OCI-LY1 (cell line): ENCODE results near the gene DNMT3A.
"Not testable (repeated sequence)": the region's sequence is repeated elsewhere in the genome, so short reads cannot be mapped to it uniquely, and the experiment has no call there.

ENCODE experiments used
- H2AFZ ChIP-seq: fragments of 200-600 bp; sonication (generic), shearing (Covaris generic); 2 replicates; pipeline ENCODE4 v1.6.0; 2014; ENCODE audit warnings: antibody characterized with exemption, mild to moderate bottlenecking, low read length
- H3F3A ChIP-seq: fragments of 200-600 bp; sonication (generic), shearing (Covaris generic); 2 replicates; pipeline ENCODE4 v1.6.0; 2014; ENCODE audit warnings: mild to moderate bottlenecking, antibody characterized with exemption, low read length, moderate library complexity; ENCODE audit not compliant: insufficient read depth
- H3K27ac ChIP-seq: fragments of 200-600 bp; sonication (generic); 2 replicates; pipeline ENCODE4 v1.5.1; 2014; ENCODE audit warnings: low read length, mixed run types, mild to moderate bottlenecking, low read depth; ENCODE audit not compliant: poor library complexity, severe bottlenecking
- H3K27me3 ChIP-seq: fragments of 200-600 bp; sonication (generic); 2 replicates; pipeline ENCODE4 v1.6.0; 2014; ENCODE audit warnings: antibody characterized with exemption, mild to moderate bottlenecking, low read length, moderate library complexity; ENCODE audit not compliant: insufficient read depth
- H3K36me3 ChIP-seq: fragments of 200-600 bp; sonication (generic); 2 replicates; pipeline ENCODE4 v1.6.1; 2014; ENCODE audit warnings: mild to moderate bottlenecking, antibody characterized with exemption, low read length, moderate library complexity, mixed read lengths; ENCODE audit not compliant: insufficient read depth
- H3K4me1 ChIP-seq: fragments of 200-600 bp; sonication (generic); 2 replicates; pipeline ENCODE4 v1.5.1; 2014; ENCODE audit warnings: mild to moderate bottlenecking, low read length, moderate library complexity; ENCODE audit not compliant: insufficient read depth, severe bottlenecking
- H3K4me2 ChIP-seq: fragments of 200-600 bp; sonication (generic), shearing (Covaris generic); 2 replicates; pipeline ENCODE4 v1.6.1; 2014; ENCODE audit warnings: low read length
- H3K4me3 ChIP-seq: fragments of 200-600 bp; sonication (generic); 2 replicates; pipeline ENCODE4 v1.5.1; 2014; ENCODE audit warnings: low read length, low read depth, mild to moderate bottlenecking, mixed read lengths; ENCODE audit not compliant: poor library complexity, severe bottlenecking
- H3K79me2 ChIP-seq: fragments of 200-600 bp; shearing (Covaris generic); 2 replicates; pipeline ENCODE4 v1.6.1; 2016; ENCODE audit warnings: mixed run types, low read length, mixed read lengths; ENCODE audit not compliant: insufficient read depth
- H3K9ac ChIP-seq: fragments of 200-600 bp; sonication (generic), shearing (Covaris generic); 2 replicates; pipeline ENCODE4 v1.6.1; 2014; ENCODE audit warnings: mild to moderate bottlenecking, low read length, mixed read lengths
- H3K9me2 ChIP-seq: fragments of 200-600 bp; sonication (generic), shearing (Covaris generic); 2 replicates; pipeline ENCODE4 v1.6.1; 2014; ENCODE audit warnings: low read depth, mild to moderate bottlenecking, low read length, mixed read lengths
- H3K9me3 ChIP-seq: fragments of 200-600 bp; shearing (Covaris generic); 2 replicates; pipeline ENCODE4 v1.6.1; 2014; ENCODE audit warnings: low read length, mixed read lengths
- H4K20me1 ChIP-seq: fragments of 200-600 bp; sonication (generic), shearing (Covaris generic); 2 replicates; pipeline ENCODE4 v1.6.0; 2016; ENCODE audit warnings: mild to moderate bottlenecking, low read length; ENCODE audit not compliant: insufficient read depth
- EZH2 ChIP-seq: fragments of 200-600 bp; sonication (generic), shearing (Covaris generic); IDR thresholded peaks from 2 replicates; pipeline ENCODE4 v1.8.0; 2017; ENCODE audit warnings: borderline replicate concordance, mixed run types, mild to moderate bottlenecking, antibody characterized with exemption, low read length, moderate library complexity, mixed read lengths
- TF ChIP-seq, protein P1 (sequence below): fragments of 200-600 bp; sonication (generic), shearing (Covaris generic); IDR thresholded peaks from 2 replicates; pipeline ENCODE4 v1.5.1; 2017; ENCODE audit warnings: mild to moderate bottlenecking, antibody characterized with exemption, low read length, moderate library complexity, mixed read lengths

The DNMT3A gene

DNA sequence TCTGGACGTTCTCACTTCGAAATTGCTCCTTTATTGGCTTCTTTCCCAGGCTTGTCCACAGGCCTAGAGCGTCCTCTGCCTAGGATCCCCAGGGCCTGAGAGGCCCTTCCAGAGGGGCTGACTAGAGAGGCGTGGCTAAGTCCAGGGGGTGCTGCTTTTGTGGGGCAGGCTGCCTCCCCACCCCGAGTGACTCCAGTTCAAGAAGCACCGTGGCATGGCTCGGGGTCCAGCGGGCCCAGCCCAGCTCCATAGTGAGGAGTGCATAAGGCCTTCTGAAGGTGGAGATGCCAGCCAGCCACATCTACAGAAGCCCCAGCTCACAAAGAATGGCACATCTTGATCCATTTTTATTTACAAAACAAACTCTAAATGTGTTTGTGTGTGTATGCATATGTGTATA is 128.5 kb downstream of the DNMT3A start:
- H3K9me2 ChIP-seq, result no peaks in the 10 kb centered on the region
- H3K4me3 ChIP-seq, result no peak overlapping the region
- no peak overlapping the region for H3K27ac ChIP-seq
- TF ChIP-seq, protein P1, sequence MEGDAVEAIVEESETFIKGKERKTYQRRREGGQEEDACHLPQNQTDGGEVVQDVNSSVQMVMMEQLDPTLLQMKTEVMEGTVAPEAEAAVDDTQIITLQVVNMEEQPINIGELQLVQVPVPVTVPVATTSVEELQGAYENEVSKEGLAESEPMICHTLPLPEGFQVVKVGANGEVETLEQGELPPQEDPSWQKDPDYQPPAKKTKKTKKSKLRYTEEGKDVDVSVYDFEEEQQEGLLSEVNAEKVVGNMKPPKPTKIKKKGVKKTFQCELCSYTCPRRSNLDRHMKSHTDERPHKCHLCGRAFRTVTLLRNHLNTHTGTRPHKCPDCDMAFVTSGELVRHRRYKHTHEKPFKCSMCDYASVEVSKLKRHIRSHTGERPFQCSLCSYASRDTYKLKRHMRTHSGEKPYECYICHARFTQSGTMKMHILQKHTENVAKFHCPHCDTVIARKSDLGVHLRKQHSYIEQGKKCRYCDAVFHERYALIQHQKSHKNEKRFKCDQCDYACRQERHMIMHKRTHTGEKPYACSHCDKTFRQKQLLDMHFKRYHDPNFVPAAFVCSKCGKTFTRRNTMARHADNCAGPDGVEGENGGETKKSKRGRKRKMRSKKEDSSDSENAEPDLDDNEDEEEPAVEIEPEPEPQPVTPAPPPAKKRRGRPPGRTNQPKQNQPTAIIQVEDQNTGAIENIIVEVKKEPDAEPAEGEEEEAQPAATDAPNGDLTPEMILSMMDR, result no peak
- TF ChIP-seq EZH2, result no peak
- peaks cover 6% of the 10 kb centered on the region for H3K4me1 ChIP-seq
- no peaks in the 10 kb centered on the region for H4K20me1 ChIP-seq
- H3K9ac ChIP-seq, result no peak overlapping the region
- no peaks in the 10 kb centered on the region for H3K79me2 ChIP-seq
- H3K9me3 ChIP-seq, result no peaks in the 10 kb centered on the region
- no peaks in the 10 kb centered on the region for H3F3A ChIP-seq
- no peak overlapping the region for H3K4me2 ChIP-seq
- H3K36me3 ChIP-seq, result no peaks in the 10 kb centered on the region
- H2AFZ ChIP-seq, result no peak overlapping the region
- peaks cover 15% of the 10 kb centered on the region; the same call in 1 of the 2 replicates for H3K27me3 ChIP-seq

DNA sequence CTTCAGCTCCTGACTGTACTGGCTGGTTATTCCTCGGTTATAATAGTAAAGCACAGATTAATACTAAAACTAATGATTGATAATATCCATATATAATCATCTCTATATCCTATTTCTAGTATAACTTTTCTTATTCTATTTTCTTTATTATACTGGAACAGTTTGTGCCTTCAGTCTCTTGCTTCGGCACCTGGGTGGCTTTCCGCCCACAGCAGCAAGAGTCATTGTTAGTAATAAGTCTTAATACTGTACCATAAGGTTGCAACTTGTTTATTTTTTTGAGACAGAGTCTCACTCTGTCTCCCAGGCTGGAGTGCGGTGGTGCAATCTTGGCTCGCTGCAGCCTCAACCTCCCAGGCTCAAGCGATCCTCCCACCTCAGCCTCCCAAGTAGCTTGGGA is 130.8 kb downstream of the DNMT3A start:
- not testable (repeated sequence) for H3K9me2 ChIP-seq, H3K4me3 ChIP-seq, H3K36me3 ChIP-seq, H3K79me2 ChIP-seq, H3K4me2 ChIP-seq, H3K9me3 ChIP-seq, H3K27ac ChIP-seq, H3F3A ChIP-seq, H4K20me1 ChIP-seq, H2AFZ ChIP-seq, H3K9ac ChIP-seq, H3K4me1 ChIP-seq
- H3K27me3 ChIP-seq, result peaks cover 21% of the 10 kb centered on the region

- no peak overlapping the region for H3K27ac ChIP-seq
- no peak overlapping the region for H2AFZ ChIP-seq
- H3K9ac ChIP-seq, result no peak overlapping the region
Measured at GRCh38 chr2:25207078-25207545, 134.6 kb downstream of the DNMT3A start.

More at GRCh38 chr2:25207078-25207545, 134.6 kb downstream of the DNMT3A start:
- Histone ChIP-seq H3K4me1 (peaks cover 6% of the 10 kb centered on the region), H3F3A (no peaks in the 10 kb centered on the region), H3K36me3 (no peaks in the 10 kb centered on the region), H3K9me2 (no peaks in the 10 kb centered on the region), H3K27me3 (peaks cover 20% of the 10 kb centered on the region), H3K79me2 (no peaks in the 10 kb centered on the region), H3K4me3 (no peak overlapping the region), H3K4me2 (no peak overlapping the region), H4K20me1 (no peaks in the 10 kb centered on the region), H3K9me3 (no peaks in the 10 kb centered on the region)
- no peak for TF ChIP-seq EZH2
- TF ChIP-seq, protein P1, result no peak
